Parathyroid adenoma (tissue), 2 donors: ENCODE results near the gene TBC1D28.
A peak's percentile ranks its signal among the peaks of the same experiment; 100 is the strongest.
"Not testable (repeated sequence)": the region's sequence is repeated elsewhere in the genome, so short reads cannot be mapped to it uniquely, and the experiment has no call there.

ENCODE experiments used
- H2AFZ ChIP-seq: fragments of 300-600 bp; sonication (generic); one replicate; pipeline ENCODE4 v1.7.0; 2017; ENCODE audit warnings: antibody characterized with exemption, mild to moderate bottlenecking
- H3K27ac ChIP-seq: fragments of 300-600 bp; sonication (generic); one replicate; pipeline ENCODE4 v1.7.0; 2017
- H3K27me3 ChIP-seq: fragments of 300-600 bp; sonication (generic); one replicate; pipeline ENCODE4 v1.7.0; 2017; ENCODE audit warnings: low read length; ENCODE audit not compliant: control insufficient read depth, insufficient read depth
- H3K36me3 ChIP-seq: fragments of 300-600 bp; sonication (generic); one replicate; pipeline ENCODE4 v1.7.0; 2017; ENCODE audit warnings: low read length; ENCODE audit not compliant: control insufficient read depth, insufficient read depth
- H3K4me1 ChIP-seq: fragments of 300-600 bp; sonication (generic); one replicate; pipeline ENCODE4 v1.7.0; 2017; ENCODE audit warnings: control low read depth
- H3K4me2 ChIP-seq: fragments of 300-600 bp; sonication (generic); one replicate; pipeline ENCODE4 v1.7.0; 2017; ENCODE audit warnings: low read length
- H3K4me3 ChIP-seq: fragments of 300-600 bp; sonication (generic); one replicate; pipeline ENCODE4 v1.7.0; 2017; ENCODE audit warnings: low read depth, low read length
- H3K79me2 ChIP-seq: fragments of 300-600 bp; sonication (generic); one replicate; pipeline ENCODE4 v1.7.0; 2017; ENCODE audit warnings: control low read depth
- H3K9ac ChIP-seq: fragments of 300-600 bp; sonication (generic); one replicate; pipeline ENCODE4 v1.7.0; 2017; ENCODE audit warnings: mild to moderate bottlenecking
- H3K9me3 ChIP-seq: fragments of 300-600 bp; sonication (generic); one replicate; pipeline ENCODE4 v1.7.0; 2017; ENCODE audit warnings: low read length; ENCODE audit not compliant: control insufficient read depth
- donor health status: primary hyperparathyroidism.

TBC1D28 gene

GRCh38 chr17:18644291-18644690 lies at the start of gene TBC1D28:
Gene TBC1D28, minus strand, starts transcription at chr17:18644391. Its CDS starts 3,039 bp downstream, at chr17:18641352.
- H3K27me3 ChIP-seq, H3K36me3 ChIP-seq, H3K4me3 ChIP-seq, H3K9me3 ChIP-seq, H3K27ac ChIP-seq, H2AFZ ChIP-seq, H3K79me2 ChIP-seq, H3K4me2 ChIP-seq, H3K9ac ChIP-seq, H3K4me1 ChIP-seq: not testable (repeated sequence)

GRCh38 chr17:18682668-18683067 lies 38.5 kb upstream of the TBC1D28 start:
- H3K79me2 ChIP-seq, H3K9ac ChIP-seq, H3K27ac ChIP-seq, H3K36me3 ChIP-seq, H3K27me3 ChIP-seq, H3K4me1 ChIP-seq, H3K9me3 ChIP-seq: not testable (repeated sequence)
- H3K4me2 ChIP-seq: peak overlapping the region; percentile 63
- H2AFZ ChIP-seq: peak overlapping the region; percentile 75
- peak overlapping the region; percentile 54 for H3K4me3 ChIP-seq

GRCh38 chr17:18681767-18682571 lies 37.8 kb upstream of the TBC1D28 start, which contains the start of gene FOXO3B:
Gene FOXO3B, minus strand, starts transcription at chr17:18682314. Its CDS starts 663 bp downstream, at chr17:18681651.
- not testable (repeated sequence) for H3K36me3 ChIP-seq, H3K27me3 ChIP-seq, H3K9ac ChIP-seq, H3K79me2 ChIP-seq, H3K4me1 ChIP-seq, H3K9me3 ChIP-seq
- H3K4me3 ChIP-seq: peak within 1 kb of the TSS; percentile 54
- peak within 1 kb of the TSS; percentile 75 for H2AFZ ChIP-seq
- peak within 1 kb of the TSS; percentile 63 for H3K4me2 ChIP-seq
- peak within 1 kb of the TSS; percentile 27 for H3K27ac ChIP-seq

GRCh38 chr17:18677381-18677780 lies 33.2 kb upstream of the TBC1D28 start:
- not testable (repeated sequence) for H3K4me3 ChIP-seq, H3K36me3 ChIP-seq, H3K4me2 ChIP-seq, H3K27me3 ChIP-seq, H3K79me2 ChIP-seq, H3K9ac ChIP-seq, H2AFZ ChIP-seq, H3K4me1 ChIP-seq, H3K27ac ChIP-seq, H3K9me3 ChIP-seq

- not testable (repeated sequence) for H3K79me2 ChIP-seq, H2AFZ ChIP-seq, H3K36me3 ChIP-seq, H3K9me3 ChIP-seq, H3K4me1 ChIP-seq, H3K27ac ChIP-seq, H3K9ac ChIP-seq, H3K27me3 ChIP-seq, H3K4me3 ChIP-seq, H3K4me2 ChIP-seq
Measured at GRCh38 chr17:18676928-18677327, 32.7 kb upstream of the TBC1D28 start.

- H2AFZ ChIP-seq, H3K27me3 ChIP-seq, H3K4me3 ChIP-seq, H3K79me2 ChIP-seq, H3K27ac ChIP-seq, H3K9me3 ChIP-seq, H3K4me1 ChIP-seq, H3K4me2 ChIP-seq, H3K36me3 ChIP-seq, H3K9ac ChIP-seq: not testable (repeated sequence)
Measured at GRCh38 chr17:18672395-18673227, 28.4 kb upstream of the TBC1D28 start.

- not testable (repeated sequence) for H3K9me3 ChIP-seq, H3K9ac ChIP-seq, H3K4me2 ChIP-seq, H3K4me3 ChIP-seq, H2AFZ ChIP-seq, H3K4me1 ChIP-seq, H3K27ac ChIP-seq, H3K36me3 ChIP-seq, H3K27me3 ChIP-seq, H3K79me2 ChIP-seq
Measured at GRCh38 chr17:18668625-18669024, 24.4 kb upstream of the TBC1D28 start.

- H3K4me3 ChIP-seq: not testable (repeated sequence)
Measured at GRCh38 chr17:18667535-18667934, 23.3 kb upstream of the TBC1D28 start.

GRCh38 chr17:18666326-18666725 lies 22.1 kb upstream of the TBC1D28 start:
- H3K9ac ChIP-seq, H3K36me3 ChIP-seq, H3K4me2 ChIP-seq, H2AFZ ChIP-seq, H3K79me2 ChIP-seq, H3K27me3 ChIP-seq, H3K4me1 ChIP-seq, H3K27ac ChIP-seq, H3K4me3 ChIP-seq, H3K9me3 ChIP-seq: not testable (repeated sequence)

More at GRCh38 chr17:18667535-18667934, 23.3 kb upstream of the TBC1D28 start:
- not testable (repeated sequence) for H3K36me3 ChIP-seq, H3K27me3 ChIP-seq, H3K9me3 ChIP-seq, H2AFZ ChIP-seq, H3K79me2 ChIP-seq, H3K4me2 ChIP-seq, H3K4me1 ChIP-seq, H3K9ac ChIP-seq, H3K27ac ChIP-seq

- H3K4me2 ChIP-seq, H3K79me2 ChIP-seq, H3K27ac ChIP-seq, H3K27me3 ChIP-seq, H3K36me3 ChIP-seq, H3K9ac ChIP-seq, H2AFZ ChIP-seq, H3K9me3 ChIP-seq, H3K4me3 ChIP-seq, H3K4me1 ChIP-seq: not testable (repeated sequence)
Measured at GRCh38 chr17:18661924-18662624, 17.9 kb upstream of the TBC1D28 start.
